HPDE6-E6E7 (cell line): ENCODE results near the gene ACVRL1.
"Not testable (repeated sequence)": the region's sequence is repeated elsewhere in the genome, so short reads cannot be mapped to it uniquely, and the experiment has no call there.

Experiments used
- DNase-seq: peaks from one replicate; pipeline ENCODE4 v3.0.0; 2011; ENCODE audit warnings: missing footprints; ENCODE audit errors: extremely low spot score

Gene ACVRL1

GRCh38 chr12:51874000-51874399, 33.3 kb upstream of the ACVRL1 start:
- no peak for DNase-seq

GRCh38 chr12:51874486-51874885, 32.8 kb upstream of the ACVRL1 start:
- DNase-seq, result no peak

- DNase-seq, result no peak
Observed at GRCh38 chr12:51879102-51879501, 28.2 kb upstream of the ACVRL1 start.

- no peak for DNase-seq
Observed at GRCh38 chr12:51883295-51883694, 24.0 kb upstream of the ACVRL1 start.

GRCh38 chr12:51883998-51884675, 23.2 kb upstream of the ACVRL1 start:
- DNase-seq, result no peak

GRCh38 chr12:51884676-51885229, 22.6 kb upstream of the ACVRL1 start:
- DNase-seq, result no peak

GRCh38 chr12:51885294-51886020, 21.8 kb upstream of the ACVRL1 start:
- DNase-seq, result not testable (repeated sequence)

- DNase-seq, result no peak
Observed at GRCh38 chr12:51886021-51886710, 21.1 kb upstream of the ACVRL1 start.

GRCh38 chr12:51887476-51888315, 19.6 kb upstream of the ACVRL1 start, which contains the start of gene ANKRD33:
ANKRD33 (plus strand) TSS chr12:51888103; CDS start chr12:51888187, 84 bp downstream.
- no peak for DNase-seq

- DNase-seq, result no peak
Observed at GRCh38 chr12:51888316-51889215, 18.7 kb upstream of the ACVRL1 start.

- DNase-seq, result no peak
Observed at GRCh38 chr12:51889216-51890132, 17.8 kb upstream of the ACVRL1 start.

GRCh38 chr12:51890133-51890464, 17.2 kb upstream of the ACVRL1 start:
- DNase-seq, result no peak

GRCh38 chr12:51890511-51891171, 16.7 kb upstream of the ACVRL1 start:
- DNase-seq, result no peak

GRCh38 chr12:51891843-51892242, 15.5 kb upstream of the ACVRL1 start:
- DNase-seq, result no peak

- no peak for DNase-seq
Observed at GRCh38 chr12:51893786-51894185, 13.5 kb upstream of the ACVRL1 start.

- DNase-seq, result no peak
Observed at GRCh38 chr12:51895378-51896135, 11.7 kb upstream of the ACVRL1 start.

GRCh38 chr12:51896236-51896635, 11.1 kb upstream of the ACVRL1 start:
- no peak for DNase-seq

GRCh38 chr12:51897181-51897580, 10.1 kb upstream of the ACVRL1 start:
- DNase-seq, result no peak
